Measurements from ENCODE around the gene COL5A2. TPM values are rescaled to one million over a fixed set of nuclear protein-coding genes. Genes with fewer than 3 reads are reported as not detected.

Gene COL5A2
- total RNA-seq, 1 experiment from 2014 or later = 15.2 TPM

DNA sequence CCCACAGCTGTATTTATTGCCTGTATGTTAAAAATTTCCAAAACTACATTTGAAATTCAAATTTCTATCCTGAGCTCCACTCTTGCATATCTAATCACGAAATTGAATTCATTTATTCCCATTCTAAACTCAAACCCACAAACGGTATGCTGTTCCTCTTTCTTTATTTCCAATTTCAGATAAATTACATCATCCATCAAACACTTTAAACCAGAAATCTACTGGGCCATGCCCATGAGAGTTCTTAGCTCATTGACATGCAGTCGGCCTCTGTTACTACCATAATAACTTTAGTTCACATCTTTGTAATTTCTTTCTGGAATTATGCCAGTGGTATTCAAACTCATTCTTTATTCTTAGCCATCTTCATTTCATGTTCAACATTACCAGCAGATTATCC is 105.1 kb downstream of the COL5A2 start:
- DNase-seq (ENCODE audit: low spot score) = no peak
- in situ Hi-C loops (cut with HindIII; ENCODE audit: low sequenced_read_pairs) = no loop called here

DNA sequence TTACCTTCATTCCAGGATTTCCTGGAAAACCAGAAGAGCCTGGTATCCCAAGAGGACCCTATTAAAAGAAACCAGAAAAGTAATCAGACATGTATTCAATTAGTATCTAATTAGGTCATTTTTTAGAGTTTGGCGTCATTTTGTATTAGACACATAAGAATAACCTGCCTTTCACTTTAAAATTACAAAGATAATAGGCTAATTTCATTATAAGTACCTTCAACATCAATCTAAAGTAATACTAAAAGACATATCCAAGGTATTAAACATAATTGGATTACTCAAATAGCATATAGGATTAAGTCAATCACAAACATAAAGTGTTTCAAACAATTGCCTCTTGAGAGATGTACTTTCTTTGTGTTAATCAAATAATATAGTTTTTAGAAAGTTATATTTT is 107.5 kb downstream of the COL5A2 start:
- in situ Hi-C loops (cut with HindIII; ENCODE audit: low sequenced_read_pairs) = no loop called here
- DNase-seq (ENCODE audit: low spot score) = no peak

DNA sequence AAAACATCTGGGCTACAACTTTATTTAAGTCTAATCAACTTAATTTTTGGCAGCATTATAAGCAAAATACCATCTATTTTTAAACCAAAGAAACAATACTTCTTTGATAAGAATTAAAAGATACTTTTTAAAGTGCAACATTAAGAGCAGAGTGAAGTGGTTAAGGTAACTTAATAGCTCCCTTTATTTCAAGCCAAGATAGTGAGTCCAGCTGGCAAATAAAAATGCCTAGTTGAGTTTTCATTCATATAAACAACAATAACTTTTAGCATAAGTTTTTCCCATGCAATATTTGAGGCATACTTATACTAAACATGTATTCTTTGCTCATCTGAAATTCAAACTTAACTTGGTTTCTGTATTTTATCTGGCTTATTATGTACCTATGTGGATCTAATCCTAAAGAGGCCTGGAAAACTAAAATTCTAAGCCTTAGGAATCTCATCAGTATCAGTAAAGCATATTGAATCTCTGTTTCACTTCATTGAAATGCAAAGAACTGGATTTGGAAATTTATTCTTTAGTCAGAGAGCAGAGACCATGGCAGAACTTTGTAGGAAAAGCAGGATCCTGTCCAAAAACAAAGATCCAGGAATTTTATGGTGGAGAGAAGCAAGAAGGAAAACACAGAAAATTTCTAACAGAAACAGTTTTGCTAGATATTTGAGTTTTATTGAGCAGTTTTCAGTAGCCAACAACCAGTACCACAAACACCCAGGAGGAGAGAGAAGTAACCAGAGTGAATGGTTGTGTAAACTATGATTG is 109.5 kb downstream of the COL5A2 start:
- no peak for DNase-seq (ENCODE audit: low spot score)
- in situ Hi-C loops (cut with HindIII; ENCODE audit: low sequenced_read_pairs) = no loop called here

DNA sequence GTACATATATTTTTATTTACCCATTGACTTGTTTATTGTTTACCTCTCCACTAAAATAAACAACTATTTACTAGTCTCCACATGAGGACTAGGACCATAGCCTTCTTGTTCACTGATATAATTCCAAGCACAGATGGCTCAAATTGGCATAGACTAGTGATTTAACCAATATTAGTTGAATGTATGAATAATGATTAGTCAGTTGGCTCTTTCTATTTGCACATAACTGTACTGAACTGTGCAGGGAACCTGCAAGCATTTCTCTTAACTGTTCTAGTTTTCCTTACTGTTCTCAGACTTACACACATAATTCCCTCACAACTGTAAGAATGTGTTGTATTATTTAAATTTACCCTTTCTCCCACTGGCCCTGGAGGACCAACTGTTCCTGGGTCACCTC is 113.5 kb downstream of the COL5A2 start:
- in situ Hi-C loops (cut with HindIII; ENCODE audit: low sequenced_read_pairs) = no loop called here
- DNase-seq (ENCODE audit: low spot score) = no peak

GRCh38 chr2:189060096-189060642 is 119.4 kb downstream of the COL5A2 start:
- in situ Hi-C loops (cut with HindIII; ENCODE audit: low sequenced_read_pairs) = no loop called here
- no peak for DNase-seq (ENCODE audit: low spot score)

DNA sequence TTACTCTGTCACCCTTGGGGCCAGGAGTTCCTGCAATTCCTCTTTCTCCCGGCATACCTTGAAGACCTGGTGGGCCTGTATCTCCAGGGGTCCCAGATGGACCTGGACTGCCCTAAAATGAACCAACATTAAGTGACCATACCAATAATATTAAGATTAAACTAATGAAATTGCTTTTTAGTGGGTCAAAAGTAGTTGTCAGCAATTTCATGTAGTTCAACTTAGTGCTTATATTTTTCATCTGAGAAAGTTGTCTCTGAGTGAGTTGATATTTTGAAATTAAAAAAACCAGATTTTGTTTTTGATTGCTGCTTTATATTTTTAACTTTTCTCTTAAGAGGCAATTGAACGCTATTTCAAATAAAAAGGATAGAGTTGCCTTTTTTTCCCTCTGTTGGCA is 122.2 kb downstream of the COL5A2 start:
- DNase-seq (ENCODE audit: low spot score) = no peak
- in situ Hi-C loops (cut with HindIII; ENCODE audit: low sequenced_read_pairs) = no loop called here

DNA sequence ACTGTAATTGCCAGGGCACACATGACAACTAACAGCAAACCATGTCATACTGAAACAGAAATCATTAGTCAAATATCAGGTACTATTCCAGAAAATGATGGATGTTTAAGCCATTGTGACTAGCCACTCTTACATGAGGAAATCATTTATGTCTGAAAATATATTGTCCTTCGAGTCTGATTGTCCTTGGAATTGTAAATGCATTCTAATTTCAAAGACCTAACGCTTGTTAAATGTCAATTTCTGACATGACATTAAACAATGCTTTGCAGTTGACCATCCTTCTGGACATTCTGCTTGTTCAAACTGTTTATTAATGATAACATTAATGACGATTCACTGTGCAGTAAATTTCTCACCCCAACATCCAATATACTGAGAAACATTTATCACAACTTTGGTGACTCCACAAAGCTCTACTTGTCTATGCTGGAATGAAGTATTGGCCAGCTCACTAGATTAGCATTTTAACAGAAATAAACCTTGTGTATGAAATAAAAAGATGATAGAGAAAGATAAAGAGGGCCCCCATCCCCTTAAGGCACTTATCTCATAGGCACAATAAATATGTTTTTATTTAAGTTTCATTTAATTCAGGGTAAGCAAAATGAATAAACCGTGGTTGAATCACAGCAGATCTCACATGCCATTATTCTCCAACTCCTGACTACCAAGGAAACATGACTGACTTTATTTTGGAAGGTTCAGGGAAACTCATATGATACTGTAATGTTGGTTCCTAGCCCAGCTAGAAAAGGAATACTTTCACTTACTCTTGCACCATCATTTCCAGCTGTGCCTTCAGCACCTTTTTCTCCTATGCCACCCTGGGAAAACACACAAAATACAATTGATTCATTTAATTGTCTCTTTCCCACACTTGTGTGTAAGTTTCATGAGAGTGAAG is 123.1 kb downstream of the COL5A2 start:
- no peak for DNase-seq (ENCODE audit: low spot score)
- in situ Hi-C loops (cut with HindIII; ENCODE audit: low sequenced_read_pairs) = no loop called here

DNA sequence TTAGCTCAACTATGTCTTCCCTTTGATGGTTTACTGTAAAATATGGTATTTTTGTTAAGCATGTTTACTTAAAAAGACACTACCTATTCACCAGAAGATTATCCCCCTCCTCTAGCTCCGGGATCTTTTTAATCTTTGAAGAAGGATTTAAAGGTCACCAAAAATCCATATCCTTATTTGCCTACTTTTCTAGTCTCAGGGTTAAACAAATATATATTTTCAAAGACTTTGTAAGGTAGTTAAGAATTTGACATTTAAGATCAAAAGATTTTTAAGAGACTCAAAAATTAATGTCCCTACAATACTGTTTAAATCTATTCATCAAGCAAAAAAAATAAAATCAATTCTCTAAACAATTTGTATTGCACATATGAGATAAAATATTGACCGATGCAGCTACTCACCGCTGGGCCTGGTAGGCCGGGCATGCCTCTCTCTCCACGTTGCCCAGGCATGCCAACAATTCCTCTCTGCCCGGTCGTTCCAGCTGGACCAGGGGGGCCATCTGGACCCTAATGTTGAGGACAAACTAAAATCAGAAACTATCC is 129.3 kb downstream of the COL5A2 start:
- in situ Hi-C loops (cut with HindIII; ENCODE audit: low sequenced_read_pairs) = no loop called here
- no peak for DNase-seq (ENCODE audit: low spot score)

- in situ Hi-C loops (cut with HindIII; ENCODE audit: low sequenced_read_pairs) = no loop called here
- no peak for DNase-seq (ENCODE audit: low spot score)
Observed at GRCh38 chr2:189049709-189050164, 129.8 kb downstream of the COL5A2 start.

DNA sequence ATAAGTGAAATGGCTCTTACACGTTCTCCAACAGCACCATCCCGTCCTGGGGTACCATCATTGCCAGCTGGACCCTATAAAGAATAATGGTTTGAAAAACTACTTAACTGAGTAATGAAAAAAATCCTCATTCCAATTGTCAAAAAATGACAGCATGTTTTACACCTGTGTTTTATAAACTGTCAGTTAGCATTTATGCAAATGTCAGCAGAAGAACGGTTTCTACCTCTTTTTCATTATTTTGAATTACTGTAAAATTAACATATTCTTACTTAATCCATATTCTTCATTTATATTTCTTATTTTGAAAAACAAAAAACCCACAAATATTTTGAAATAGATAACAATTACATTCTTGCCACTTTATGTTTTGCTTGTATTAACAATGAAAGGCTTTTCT is 131.4 kb downstream of the COL5A2 start:
- in situ Hi-C loops (cut with HindIII; ENCODE audit: low sequenced_read_pairs) = no loop called here
- no peak for DNase-seq (ENCODE audit: low spot score)

GRCh38 chr2:189047171-189047888 is 132.2 kb downstream of the COL5A2 start:
- DNase-seq (ENCODE audit: low spot score) = no peak
- in situ Hi-C loops (cut with HindIII; ENCODE audit: low sequenced_read_pairs) = no loop called here

DNA sequence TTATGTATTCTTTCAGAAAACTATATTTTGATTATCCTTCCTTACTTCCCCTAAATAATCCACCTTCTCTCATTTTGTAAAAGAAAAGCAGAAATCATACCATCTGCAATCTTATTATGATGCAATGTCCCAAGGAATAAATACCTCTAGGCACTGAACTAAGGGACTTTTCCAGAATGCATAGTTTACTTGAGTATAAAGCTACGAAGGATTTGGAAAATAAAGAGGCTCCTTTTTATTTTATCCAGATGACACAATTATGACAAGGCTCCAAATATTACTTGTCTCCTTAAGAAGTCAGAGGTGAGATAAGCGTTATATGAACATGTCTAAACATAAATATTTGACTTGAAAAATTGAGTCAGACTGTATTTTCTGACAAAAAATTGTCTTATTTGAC is 133.2 kb downstream of the COL5A2 start:
- in situ Hi-C loops (cut with HindIII; ENCODE audit: low sequenced_read_pairs) = no loop called here

GRCh38 chr2:189045836-189046235 is 133.7 kb downstream of the COL5A2 start:
- DNase-seq (ENCODE audit: low spot score) = no peak
- in situ Hi-C loops (cut with HindIII; ENCODE audit: low sequenced_read_pairs) = no loop called here

More for the DNA sequence above, 133.2 kb downstream of the COL5A2 start:
- DNase-seq (ENCODE audit: low spot score) = no peak

GRCh38 chr2:189037518-189037917 is 142.0 kb downstream of the COL5A2 start:
- no peak for DNase-seq (ENCODE audit: low spot score)
- in situ Hi-C loops (cut with HindIII; ENCODE audit: low sequenced_read_pairs) = no loop called here

DNA sequence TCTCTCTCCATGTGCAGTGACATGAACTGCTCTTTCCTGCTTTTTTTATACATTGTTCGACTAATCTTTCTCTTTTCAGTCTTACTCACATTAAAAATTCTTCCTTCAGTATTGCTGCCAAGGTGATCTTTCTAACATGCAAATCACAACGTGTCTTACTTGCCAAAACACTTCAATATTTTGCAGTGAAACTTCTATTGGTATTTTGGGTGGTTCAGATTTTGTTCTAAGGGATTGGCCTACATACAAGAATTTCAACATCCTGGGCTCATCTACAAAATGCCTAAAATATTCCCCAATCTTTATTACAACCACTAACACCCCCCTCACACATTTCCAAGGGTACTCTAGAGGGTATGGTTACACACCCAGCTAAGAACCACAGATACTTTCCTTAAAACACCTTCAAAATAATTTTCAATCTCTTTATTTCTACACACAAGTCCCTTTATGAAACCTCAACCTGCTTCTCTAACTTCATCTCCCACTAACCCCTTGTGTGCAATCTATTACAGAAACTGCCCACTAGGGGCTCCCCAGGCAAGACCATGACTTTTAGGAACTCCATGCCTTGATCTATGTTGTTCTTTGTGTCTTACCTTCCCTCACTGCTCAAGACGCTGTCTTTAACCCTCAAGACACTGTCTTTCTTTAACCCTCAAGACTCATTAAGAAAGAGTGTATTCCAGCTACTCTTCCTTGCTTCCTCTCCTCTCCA is 154.5 kb downstream of the COL5A2 start:
- no peak for DNase-seq (ENCODE audit: low spot score)
- in situ Hi-C loops (cut with HindIII; ENCODE audit: low sequenced_read_pairs) = no loop called here

- in situ Hi-C loops (cut with HindIII; ENCODE audit: low sequenced_read_pairs) = no loop called here
- no peak for DNase-seq (ENCODE audit: low spot score)
Observed at GRCh38 chr2:189022492-189022891, 157.1 kb downstream of the COL5A2 start.

- no peak for DNase-seq (ENCODE audit: low spot score)
- in situ Hi-C loops (cut with HindIII; ENCODE audit: low sequenced_read_pairs) = no loop called here
Observed at GRCh38 chr2:189022053-189022481, 157.5 kb downstream of the COL5A2 start.

GRCh38 chr2:189020179-189020578 is 159.4 kb downstream of the COL5A2 start:
- in situ Hi-C loops (cut with HindIII; ENCODE audit: low sequenced_read_pairs) = no loop called here

DNA sequence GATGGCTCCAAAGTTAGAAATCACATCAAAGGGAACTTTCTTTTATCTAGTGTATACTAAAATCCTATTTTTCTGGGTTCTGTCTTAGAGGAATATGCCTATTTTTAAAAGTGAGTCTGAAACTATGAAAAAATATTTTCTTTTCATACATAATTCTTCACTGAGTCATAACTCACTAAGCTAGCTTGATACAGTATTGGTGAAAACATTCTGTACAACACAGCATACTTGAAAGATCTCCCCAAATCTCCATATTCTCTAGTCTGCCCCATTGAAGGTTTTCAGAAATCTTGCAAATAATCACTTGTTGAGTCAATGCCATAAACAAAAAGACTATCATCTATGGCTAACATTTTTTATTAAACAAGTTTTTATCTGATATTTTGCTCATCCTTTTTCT is 160.9 kb downstream of the COL5A2 start:
- in situ Hi-C loops (cut with HindIII; ENCODE audit: low sequenced_read_pairs) = no loop called here
- no peak for DNase-seq (ENCODE audit: low spot score)

More at GRCh38 chr2:189020179-189020578, 159.4 kb downstream of the COL5A2 start:
- DNase-seq (ENCODE audit: low spot score) = no peak
